ENCODE measurements around the gene PATL2.
"Not testable (repeated sequence)": the region's sequence is repeated elsewhere in the genome, so short reads cannot be mapped to it uniquely, and the experiment has no call there.

The PATL2 gene

GRCh38 chr15:44647036-44647435, 64.1 kb downstream of the PATL2 start:
- no peak for DNase-seq (ENCODE audit: low read depth in 2 of 2)

GRCh38 chr15:44646460-44646859, 64.7 kb downstream of the PATL2 start:
- no peak for DNase-seq (ENCODE audit: low read depth in 2 of 2)

GRCh38 chr15:44641651-44642050, 69.5 kb downstream of the PATL2 start:
- DNase-seq (ENCODE audit: low read depth in 2 of 2), result no peak

DNA sequence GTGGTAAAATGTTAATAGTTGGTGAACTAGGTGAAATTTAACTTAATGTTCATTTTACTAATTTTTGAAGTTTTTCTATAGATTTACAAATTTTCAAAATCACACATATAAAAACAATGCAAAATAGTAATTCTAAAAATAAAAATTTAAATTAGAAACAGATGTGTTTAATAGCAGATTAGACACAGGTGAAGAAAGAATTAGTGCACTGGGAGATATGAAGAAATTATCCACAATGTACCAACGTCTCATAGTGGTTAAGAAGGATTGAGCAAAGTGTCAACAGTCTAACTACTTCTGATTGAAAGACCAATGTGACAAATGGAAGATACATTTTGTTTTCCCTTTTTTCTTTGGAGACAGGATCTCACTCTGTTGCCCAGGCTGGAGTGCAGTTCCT, 74.1 kb downstream of the PATL2 start:
- DNase-seq (ENCODE audit: low read depth in 2 of 2), result no peak

DNA sequence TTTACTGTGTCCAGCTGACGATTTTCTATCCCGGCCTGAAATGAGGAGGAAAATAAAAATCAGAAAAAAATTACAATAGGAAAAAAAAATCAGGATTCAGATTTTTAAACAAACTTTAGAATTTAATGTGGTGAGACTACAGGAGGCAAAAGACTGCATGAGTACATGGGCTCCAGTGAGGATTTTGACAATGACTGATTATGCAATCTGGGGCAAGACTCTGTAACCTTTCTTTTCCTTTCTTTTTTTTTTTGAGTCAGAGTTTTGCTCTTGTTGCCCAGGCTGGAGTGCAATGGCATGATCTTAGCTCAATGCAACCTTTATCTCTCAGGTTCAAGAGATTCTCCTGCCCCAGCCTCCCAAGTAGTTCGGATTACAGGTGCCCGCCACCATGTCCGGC, 77.5 kb downstream of the PATL2 start:
- no peak for DNase-seq (ENCODE audit: low read depth in 2 of 2)

GRCh38 chr15:44625286-44625685, 85.8 kb downstream of the PATL2 start:
- not testable (repeated sequence) for DNase-seq (ENCODE audit: low read depth in 2 of 2)

- DNase-seq (ENCODE audit: low read depth in 2 of 2), result no peak
Measured at GRCh38 chr15:44623178-44623577, 87.9 kb downstream of the PATL2 start.

DNA sequence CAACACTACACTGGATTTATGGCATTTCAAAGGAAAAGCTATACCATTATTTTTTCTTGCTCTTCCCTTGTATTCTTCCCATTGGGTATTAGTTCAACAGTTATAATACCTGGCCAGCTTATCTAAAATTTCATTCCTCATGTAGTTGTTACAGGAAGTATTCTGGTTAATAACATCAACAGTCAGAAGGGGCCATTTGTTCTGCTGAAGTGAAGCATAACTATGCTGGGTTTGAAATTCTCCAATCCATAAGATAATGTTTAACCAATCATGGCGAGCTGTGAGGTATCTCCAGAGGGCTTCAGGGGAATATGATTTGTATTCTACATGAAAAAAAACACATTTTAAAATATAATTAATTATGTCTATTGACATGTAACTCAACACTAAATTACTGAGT, 91.0 kb downstream of the PATL2 start:
- DNase-seq (ENCODE audit: low read depth in 2 of 2), result no peak

DNA sequence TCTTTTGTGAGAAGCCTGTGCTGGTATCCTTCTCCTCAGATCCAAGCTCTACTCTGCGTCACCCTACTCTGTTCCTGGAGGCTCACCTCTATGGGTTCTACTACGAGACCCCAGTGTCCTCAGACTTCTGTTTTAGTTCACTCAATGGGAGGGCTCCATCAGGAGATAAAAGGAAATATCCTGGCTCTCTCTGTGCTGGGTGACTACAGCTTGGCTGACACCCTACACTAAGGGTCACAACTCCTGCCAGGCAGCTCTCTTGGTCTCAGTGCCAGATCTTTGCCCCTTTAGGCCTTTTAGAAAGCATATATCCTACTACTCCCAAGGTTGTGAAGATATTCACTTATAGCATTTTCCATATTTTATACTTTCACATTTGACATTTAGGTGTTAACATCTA, 94.1 kb downstream of the PATL2 start:
- DNase-seq (ENCODE audit: low read depth in 2 of 2), result no peak
